ENCODE data around the gene GLRX5. TPM values are rescaled to one million over a fixed set of nuclear protein-coding genes. Genes with fewer than 3 reads are reported as not detected.

Gene GLRX5
- total RNA-seq, 2 donors from 2014 or later: 21.5 to 49.1 TPM

- TF ChIP-seq CTCF (IDR thresholded peaks at IDR 0.05): no peak
- TF ChIP-seq POLR2A (IDR thresholded peaks at IDR 0.05): no peak
- intact Hi-C loops (cut with DNase I): no loop called here
- peak overlapping the region; percentile 10 to 56 (median 40) for H3K27ac ChIP-seq
- ATAC-seq (no peak), DNase-seq (no peak)
- no peak overlapping the region for H3K4me3 ChIP-seq
- H3K27me3 ChIP-seq: no peaks in the 10 kb centered on the region
- 29 to 34% methylated on average over 11 to 12 of the region's 12 CpGs for WGBS, 2 donors
- peaks cover 28% of the 10 kb centered on the region for H3K4me1 ChIP-seq
- H3K36me3 ChIP-seq (replicated peaks in 1 of 2; ENCODE audit: insufficient read depth in 1 of 2, low read depth in 2 of 2): no peaks in the 10 kb centered on the region
- no peaks in the 10 kb centered on the region for H3K9me3 ChIP-seq
These were observed 11.6 kb upstream of the GLRX5 start for GRCh38 chr14:95523051-95523814.

- TF ChIP-seq POLR2A (IDR thresholded peaks at IDR 0.05) (no peak), CTCF (IDR thresholded peaks at IDR 0.05) (peak in 3 of 7 experiments; percentile 7 to 42 (median 29))
- ATAC-seq (peak; percentile 49), DNase-seq (peak in 2 of 4 donors; percentile 49 to 55)
- H3K4me3 ChIP-seq: no peak overlapping the region
- H3K9me3 ChIP-seq: no peaks in the 10 kb centered on the region
- peak overlapping the region; percentile 10 to 56 (median 40) for H3K27ac ChIP-seq
- no peaks in the 10 kb centered on the region for H3K27me3 ChIP-seq
- H3K36me3 ChIP-seq (replicated peaks in 1 of 2; ENCODE audit: insufficient read depth in 1 of 2, low read depth in 2 of 2): no peaks in the 10 kb centered on the region
- peaks cover 28% of the 10 kb centered on the region for H3K4me1 ChIP-seq
- WGBS, 2 donors: 21 to 25% methylated on average over 10 to 11 of the region's 11 CpGs
- intact Hi-C loops (cut with DNase I): no loop called here
These were observed 10.9 kb upstream of the GLRX5 start for GRCh38 chr14:95523815-95524448.

- no peak for ATAC-seq
- H3K36me3 ChIP-seq (replicated peaks in 1 of 2; ENCODE audit: insufficient read depth in 1 of 2, low read depth in 2 of 2): no peaks in the 10 kb centered on the region
- TF ChIP-seq POLR2A (IDR thresholded peaks at IDR 0.05) (no peak), CTCF (IDR thresholded peaks at IDR 0.05) (no peak)
- DNase-seq: no peak
- no peaks in the 10 kb centered on the region for H3K9me3 ChIP-seq
- H3K4me3 ChIP-seq: no peak overlapping the region
- no peaks in the 10 kb centered on the region for H3K27me3 ChIP-seq
- intact Hi-C loops (cut with DNase I): loop anchor here (5.0 kb wide), 1 partner anchor 83 kb away; no protein-coding TSS in a partner anchor
- 60 to 65% methylated on average over 6 of the region's 6 CpGs for WGBS, 2 donors
- H3K4me1 ChIP-seq: peaks cover 28% of the 10 kb centered on the region
- H3K27ac ChIP-seq: no peak overlapping the region
These were observed 9.9 kb upstream of the GLRX5 start for GRCh38 chr14:95524706-95525512.

- no peak for DNase-seq
- 75 to 80% methylated on average over 5 of the region's 5 CpGs for whole genome bisulfite sequencing, 2 donors
- no peak overlapping the region for H3K27ac ChIP-seq
- ATAC-seq: no peak
- H3K4me3 ChIP-seq: no peak overlapping the region
- no peaks in the 10 kb centered on the region for H3K27me3 ChIP-seq
- no peaks in the 10 kb centered on the region for H3K9me3 ChIP-seq
- intact Hi-C loops (cut with DNase I): loop anchor here (5.0 kb wide), 1 partner anchor 84 kb away; no protein-coding TSS in a partner anchor
- no peaks in the 10 kb centered on the region for H3K36me3 ChIP-seq (replicated peaks in 1 of 2; ENCODE audit: insufficient read depth in 1 of 2, low read depth in 2 of 2)
- H3K4me1 ChIP-seq: peaks cover 32% of the 10 kb centered on the region
- no peak for TF ChIP-seq POLR2A (IDR thresholded peaks at IDR 0.05)
- TF ChIP-seq CTCF (IDR thresholded peaks at IDR 0.05): no peak
These were observed 8.9 kb upstream of the GLRX5 start for GRCh38 chr14:95525999-95526398.
